ENCODE results near the gene KRT77. TPM values are rescaled to one million over a fixed set of nuclear protein-coding genes. Genes with fewer than 3 reads are reported as not detected.
"Not testable (repeated sequence)": the region's sequence is repeated elsewhere in the genome, so short reads cannot be mapped to it uniquely, and the experiment has no call there.

The KRT77 gene
- 2.5 TPM for total RNA-seq

GRCh38 chr12:52703424-52703823, at the start of gene KRT77:
Gene KRT77 (minus strand): TSS chr12:52703524. CDS start chr12:52703434, 90 bp downstream.
- H3K36me3 ChIP-seq: no peaks in the 10 kb centered on the region
- intact Hi-C loops (cut with DNase I): no loop called here
- H3K9me3 ChIP-seq: no peaks in the 10 kb centered on the region
- no peak within 1 kb of the TSS for H3K4me3 ChIP-seq
- TF ChIP-seq POLR2A (IDR thresholded peaks at IDR 0.05): no peak
- no peak for TF ChIP-seq CTCF (IDR thresholded peaks at IDR 0.05)
- TF ChIP-seq POLR2AphosphoS5 (IDR thresholded peaks at IDR 0.05; ENCODE audit: insufficient read depth in 1 of 2, low read depth in 1 of 2): no peak
- H3K4me1 ChIP-seq: no peaks in the 10 kb centered on the region
- no peak for DNase-seq (ENCODE audit: extremely low spot score in 2 of 2)
- H3K27me3 ChIP-seq: no peaks in the 10 kb centered on the region
- H3K27ac ChIP-seq: no peak within 1 kb of the TSS

- intact Hi-C loops (cut with DNase I): no loop called here
- H3K36me3 ChIP-seq: no peaks in the 10 kb centered on the region
- no peak for DNase-seq (ENCODE audit: extremely low spot score in 2 of 2)
- TF ChIP-seq CTCF (IDR thresholded peaks at IDR 0.05): no peak
- no peak overlapping the region for H3K4me3 ChIP-seq
- H3K9me3 ChIP-seq: no peaks in the 10 kb centered on the region
- no peaks in the 10 kb centered on the region for H3K27me3 ChIP-seq
- no peak overlapping the region for H3K27ac ChIP-seq
- no peaks in the 10 kb centered on the region for H3K4me1 ChIP-seq
These were observed 49.2 kb upstream of the KRT77 start for GRCh38 chr12:52752516-52752915.

GRCh38 chr12:52751795-52752194, 48.5 kb upstream of the KRT77 start:
- TF ChIP-seq POLR2AphosphoS5 (IDR thresholded peaks at IDR 0.05; ENCODE audit: insufficient read depth in 1 of 2, low read depth in 1 of 2) (no peak), POLR2A (IDR thresholded peaks at IDR 0.05) (no peak), CTCF (IDR thresholded peaks at IDR 0.05) (no peak)
- intact Hi-C loops (cut with DNase I): no loop called here
- H3K9me3 ChIP-seq: no peaks in the 10 kb centered on the region

GRCh38 chr12:52750532-52750931, 47.2 kb upstream of the KRT77 start:
- H3K4me1 ChIP-seq; H3K9me3 ChIP-seq; H3K36me3 ChIP-seq; H3K4me3 ChIP-seq; H3K27me3 ChIP-seq; intact Hi-C loops (cut with DNase I); H3K27ac ChIP-seq; DNase-seq (ENCODE audit: extremely low spot score in 2 of 2): not testable (repeated sequence)

More at GRCh38 chr12:52751795-52752194, 48.5 kb upstream of the KRT77 start:
- Histone ChIP-seq H3K36me3 (no peaks in the 10 kb centered on the region), H3K27me3 (no peaks in the 10 kb centered on the region), H3K4me1 (no peaks in the 10 kb centered on the region), H3K27ac (no peak overlapping the region), H3K4me3 (no peak overlapping the region)
- no peak for DNase-seq (ENCODE audit: extremely low spot score in 2 of 2)

- no peak for DNase-seq (ENCODE audit: extremely low spot score in 2 of 2)
- TF ChIP-seq POLR2AphosphoS5 (IDR thresholded peaks at IDR 0.05; ENCODE audit: insufficient read depth in 1 of 2, low read depth in 1 of 2) (no peak), POLR2A (IDR thresholded peaks at IDR 0.05) (no peak), CTCF (IDR thresholded peaks at IDR 0.05) (no peak)
- Histone ChIP-seq H3K9me3 (no peaks in the 10 kb centered on the region), H3K4me3 (no peak overlapping the region), H3K4me1 (no peaks in the 10 kb centered on the region), H3K36me3 (no peaks in the 10 kb centered on the region), H3K27ac (no peak overlapping the region), H3K27me3 (no peaks in the 10 kb centered on the region)
- intact Hi-C loops (cut with DNase I): no loop called here
These were observed 46.5 kb upstream of the KRT77 start for GRCh38 chr12:52749827-52750226.

- no peaks in the 10 kb centered on the region for H3K4me1 ChIP-seq
- TF ChIP-seq CTCF (IDR thresholded peaks at IDR 0.05) (no peak), POLR2A (IDR thresholded peaks at IDR 0.05) (no peak), POLR2AphosphoS5 (IDR thresholded peaks at IDR 0.05; ENCODE audit: insufficient read depth in 1 of 2, low read depth in 1 of 2) (no peak)
- no peaks in the 10 kb centered on the region for H3K36me3 ChIP-seq
- no peaks in the 10 kb centered on the region for H3K27me3 ChIP-seq
- no peaks in the 10 kb centered on the region for H3K9me3 ChIP-seq
- intact Hi-C loops (cut with DNase I): no loop called here
- DNase-seq (ENCODE audit: extremely low spot score in 2 of 2): no peak
- H3K27ac ChIP-seq: no peak overlapping the region
- no peak overlapping the region for H3K4me3 ChIP-seq
These were observed 45.3 kb upstream of the KRT77 start for GRCh38 chr12:52748578-52748977.

Data from vagina (tissue), 2 donors.